CD4-positive, alpha-beta T cell treated with Interleukin-15 for 1 hour (primary cell): ENCODE data around the gene BMPER.

Experiments
- DNase-seq: peaks from one replicate; pipeline ENCODE4 v3.0.0-alpha.2; 2020

Gene BMPER

GRCh38 chr7:34104992-34105391 is 199.7 kb downstream of the BMPER start:
- DNase-seq, result no peak

GRCh38 chr7:34107276-34107675 is 201.9 kb downstream of the BMPER start:
- DNase-seq, result no peak

- DNase-seq, result no peak
These were observed 202.8 kb downstream of the BMPER start for GRCh38 chr7:34108165-34108564.

- no peak for DNase-seq
These were observed 204.8 kb downstream of the BMPER start for GRCh38 chr7:34109936-34110780.

- no peak for DNase-seq
These were observed 205.7 kb downstream of the BMPER start for GRCh38 chr7:34111031-34111430.

- DNase-seq, result no peak
These were observed 210.2 kb downstream of the BMPER start for GRCh38 chr7:34115503-34115902.

GRCh38 chr7:34117573-34117972 is 212.2 kb downstream of the BMPER start:
- DNase-seq, result no peak

- no peak for DNase-seq
These were observed 216.0 kb downstream of the BMPER start for GRCh38 chr7:34121366-34121765.

GRCh38 chr7:34123316-34123715 is 218.0 kb downstream of the BMPER start:
- no peak for DNase-seq

GRCh38 chr7:34124765-34125164 is 219.4 kb downstream of the BMPER start:
- no peak for DNase-seq

GRCh38 chr7:34128762-34129161 is 223.4 kb downstream of the BMPER start:
- no peak for DNase-seq

GRCh38 chr7:34130558-34131295 is 225.4 kb downstream of the BMPER start:
- DNase-seq, result no peak

GRCh38 chr7:34131371-34131770 is 226.0 kb downstream of the BMPER start:
- no peak for DNase-seq

- DNase-seq, result no peak
These were observed 228.1 kb downstream of the BMPER start for GRCh38 chr7:34133356-34133982.

GRCh38 chr7:34133983-34134782 is 228.8 kb downstream of the BMPER start:
- DNase-seq, result no peak

- no peak for DNase-seq
These were observed 230.6 kb downstream of the BMPER start for GRCh38 chr7:34135924-34136323.

GRCh38 chr7:34136698-34137097 is 231.4 kb downstream of the BMPER start:
- DNase-seq, result no peak

GRCh38 chr7:34137176-34137575 is 231.8 kb downstream of the BMPER start:
- no peak for DNase-seq

- no peak for DNase-seq
These were observed 233.1 kb downstream of the BMPER start for GRCh38 chr7:34138483-34138882.

GRCh38 chr7:34139086-34139485 is 233.7 kb downstream of the BMPER start:
- no peak for DNase-seq

- DNase-seq, result no peak
These were observed 234.7 kb downstream of the BMPER start for GRCh38 chr7:34140066-34140465.

GRCh38 chr7:34143402-34143801 is 238.1 kb downstream of the BMPER start:
- DNase-seq, result no peak

- no peak for DNase-seq
These were observed 240.3 kb downstream of the BMPER start for GRCh38 chr7:34145603-34146002.
